Left ventricle myocardium inferior (tissue), 1 donor: ENCODE results near the gene ADRA2A. TPM values are rescaled to one million over a fixed set of nuclear protein-coding genes. Genes with fewer than 3 reads are reported as not detected.

Source experiments
- DNase-seq: peaks from one replicate; pipeline ENCODE4 v3.0.0-alpha.2; 2020
- H3K27ac ChIP-seq: fragments of 200-600 bp; replicated peaks from 2 replicates; pipeline ENCODE4 v1.8.0; 2021
- H3K27me3 ChIP-seq: fragments of 200-600 bp; 2 replicates; pipeline ENCODE4 v1.8.0; 2021; ENCODE audit warnings: low read depth
- H3K36me3 ChIP-seq: fragments of 200-600 bp; 2 replicates; pipeline ENCODE4 v1.8.0; 2021
- H3K4me1 ChIP-seq: fragments of 200-600 bp; 2 replicates; pipeline ENCODE4 v1.8.0; 2021
- H3K4me3 ChIP-seq: fragments of 200-600 bp; 2 replicates; pipeline ENCODE4 v1.8.0; 2021; ENCODE audit warnings: mild to moderate bottlenecking, moderate library complexity
- H3K9me3 ChIP-seq: fragments of 200-600 bp; replicated peaks from 2 replicates; pipeline ENCODE4 v1.8.0; 2021
- CTCF ChIP-seq: fragments of 200-600 bp; IDR thresholded peaks from 2 replicates; pipeline ENCODE4 v1.8.0; 2021; ENCODE audit warnings: antibody characterized with exemption, mild to moderate bottlenecking, borderline replicate concordance
- intact Hi-C: fragments of 100-400 bp; cut with micrococcal nuclease; formaldehyde crosslinking; loops from one replicate; pipeline ENCODE4 v1.11.0; 2022
- total RNA-seq: library from RNA; stranded (reverse); fragmentation: NEBNext Ultra II Directional; extraction: Animal tissue kit (Norgen Biotek cat#: 25700); gene quantifications from one replicate; pipeline ENCODE4 v1.2.1, GENCODE V29; 2021
- donor health status: DM: no; HTN: yes; CAD: no; lungs with severe emphysema.

Gene ADRA2A
- total RNA-seq, 1 donor from 2014 or later = 0.27 TPM

GRCh38 chr10:111112333-111112732 is 35.5 kb downstream of the ADRA2A start:
- Histone ChIP-seq H3K9me3 (no peaks in the 10 kb centered on the region), H3K4me1 (peaks cover 6% of the 10 kb centered on the region), H3K36me3 (no peaks in the 10 kb centered on the region), H3K4me3 (no peak overlapping the region), H3K27me3 (peaks cover 15% of the 10 kb centered on the region), H3K27ac (no peak overlapping the region)
- no peak for TF ChIP-seq CTCF
- no peak for DNase-seq
- intact Hi-C loops = no loop called here

GRCh38 chr10:111113238-111113960 is 36.6 kb downstream of the ADRA2A start:
- no peak overlapping the region for H3K27ac ChIP-seq
- H3K36me3 ChIP-seq = no peaks in the 10 kb centered on the region
- H3K27me3 ChIP-seq = peaks cover 20% of the 10 kb centered on the region
- DNase-seq = no peak
- TF ChIP-seq CTCF = no peak
- intact Hi-C loops = no loop called here
- H3K9me3 ChIP-seq = no peaks in the 10 kb centered on the region
- no peaks in the 10 kb centered on the region for H3K4me1 ChIP-seq
- no peak overlapping the region for H3K4me3 ChIP-seq

GRCh38 chr10:111113961-111114757 is 37.3 kb downstream of the ADRA2A start:
- no peaks in the 10 kb centered on the region for H3K9me3 ChIP-seq
- H3K27ac ChIP-seq = no peak overlapping the region
- H3K4me3 ChIP-seq = no peak overlapping the region
- intact Hi-C loops = no loop called here
- no peak for TF ChIP-seq CTCF
- H3K36me3 ChIP-seq = no peaks in the 10 kb centered on the region
- peaks cover 20% of the 10 kb centered on the region for H3K27me3 ChIP-seq
- H3K4me1 ChIP-seq = no peaks in the 10 kb centered on the region
- DNase-seq = no peak

GRCh38 chr10:111114758-111115500 is 38.1 kb downstream of the ADRA2A start:
- no peak overlapping the region for H3K4me3 ChIP-seq
- DNase-seq = no peak
- H3K27ac ChIP-seq = no peak overlapping the region
- no peaks in the 10 kb centered on the region for H3K36me3 ChIP-seq
- peaks cover 20% of the 10 kb centered on the region for H3K27me3 ChIP-seq
- no peak for TF ChIP-seq CTCF
- no peaks in the 10 kb centered on the region for H3K9me3 ChIP-seq
- no peaks in the 10 kb centered on the region for H3K4me1 ChIP-seq
- intact Hi-C loops = no loop called here

- Histone ChIP-seq H3K36me3 (no peaks in the 10 kb centered on the region), H3K27ac (no peak overlapping the region), H3K4me1 (no peaks in the 10 kb centered on the region), H3K27me3 (peaks cover 28% of the 10 kb centered on the region), H3K4me3 (no peak overlapping the region), H3K9me3 (no peaks in the 10 kb centered on the region)
- no peak for TF ChIP-seq CTCF
- DNase-seq = no peak
- intact Hi-C loops = no loop called here
These were observed 39.4 kb downstream of the ADRA2A start for GRCh38 chr10:111116211-111116610.
